ENCODE measurements around the gene PALS2. TPM values are rescaled to one million over a fixed set of nuclear protein-coding genes. Genes with fewer than 3 reads are reported as not detected.

PALS2 gene, protein sequence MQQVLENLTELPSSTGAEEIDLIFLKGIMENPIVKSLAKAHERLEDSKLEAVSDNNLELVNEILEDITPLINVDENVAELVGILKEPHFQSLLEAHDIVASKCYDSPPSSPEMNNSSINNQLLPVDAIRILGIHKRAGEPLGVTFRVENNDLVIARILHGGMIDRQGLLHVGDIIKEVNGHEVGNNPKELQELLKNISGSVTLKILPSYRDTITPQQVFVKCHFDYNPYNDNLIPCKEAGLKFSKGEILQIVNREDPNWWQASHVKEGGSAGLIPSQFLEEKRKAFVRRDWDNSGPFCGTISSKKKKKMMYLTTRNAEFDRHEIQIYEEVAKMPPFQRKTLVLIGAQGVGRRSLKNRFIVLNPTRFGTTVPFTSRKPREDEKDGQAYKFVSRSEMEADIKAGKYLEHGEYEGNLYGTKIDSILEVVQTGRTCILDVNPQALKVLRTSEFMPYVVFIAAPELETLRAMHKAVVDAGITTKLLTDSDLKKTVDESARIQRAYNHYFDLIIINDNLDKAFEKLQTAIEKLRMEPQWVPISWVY
- total RNA-seq: 21.2 TPM

DNA sequence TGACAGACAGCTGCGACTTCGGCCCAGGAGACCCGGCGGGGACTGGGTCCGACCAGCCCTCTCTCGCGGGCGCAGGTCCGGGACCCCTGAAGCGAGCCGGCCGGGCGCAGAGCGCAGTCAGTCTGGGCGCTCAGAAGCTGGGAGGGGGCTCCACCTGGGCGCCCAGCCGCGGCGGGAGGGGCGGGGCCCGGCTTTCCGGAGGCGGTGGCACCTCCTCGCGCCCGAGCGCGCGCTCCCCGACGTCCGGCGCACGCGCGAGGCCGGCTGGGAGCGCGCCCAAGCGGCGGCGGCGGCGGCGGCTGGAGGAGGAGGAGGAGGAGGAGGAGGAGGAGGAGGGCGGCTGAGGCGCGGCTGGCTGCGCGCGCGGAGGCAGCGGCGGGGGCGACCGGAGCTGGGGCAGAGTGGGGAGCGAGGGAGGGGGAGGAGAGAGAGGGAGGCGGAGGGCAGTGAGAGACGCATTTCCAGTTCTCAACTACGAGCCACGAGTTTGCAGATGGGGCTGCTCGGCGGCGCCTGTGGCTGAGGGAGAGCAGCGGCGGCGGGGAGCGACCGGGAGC is at the start of gene PALS2:
Gene PALS2, plus strand, starts transcription at position 456 of the 557 bp plus-strand sequence. CDS start 50,216 bp downstream, outside the sequence.
- DNase-seq: no peak

DNA sequence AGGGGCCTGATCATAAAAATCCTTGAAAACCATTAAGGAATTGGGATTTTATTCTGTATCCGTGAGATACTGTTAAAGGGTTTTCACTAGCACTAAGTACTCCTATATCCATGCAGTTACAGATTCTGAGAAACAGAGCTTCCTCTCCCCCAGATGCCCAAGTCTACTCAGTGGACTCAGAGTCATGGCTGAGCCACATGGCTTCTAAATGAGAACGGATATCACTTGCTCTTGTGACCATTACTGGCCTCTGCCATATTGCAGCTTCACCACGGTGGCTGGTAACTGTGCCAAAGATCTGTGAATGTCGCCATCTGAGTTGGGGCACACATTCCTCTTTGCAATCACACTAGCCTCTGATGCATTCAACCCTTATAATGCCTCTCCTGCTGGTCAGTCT is 42.0 kb upstream of the PALS2 start:
- no peak for DNase-seq

DNA sequence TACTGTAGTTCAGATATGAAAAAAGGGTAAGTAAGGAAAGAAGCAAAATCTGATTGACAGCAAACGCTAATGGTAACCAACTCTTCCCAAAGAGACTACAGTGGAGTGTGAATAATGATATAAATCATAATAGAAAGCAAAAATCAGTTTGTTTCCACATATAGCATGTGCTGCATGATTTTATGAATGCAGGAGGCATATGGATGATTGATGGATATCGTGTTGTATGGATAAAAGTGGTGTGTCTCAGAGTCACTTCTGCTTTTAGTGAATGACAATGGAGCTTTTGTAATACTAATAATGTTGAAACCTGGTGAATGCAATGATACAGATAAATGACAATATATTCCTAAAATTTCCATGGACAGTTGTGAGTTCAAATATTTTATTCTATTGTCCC is 36.6 kb upstream of the PALS2 start:
- DNase-seq: no peak

DNA sequence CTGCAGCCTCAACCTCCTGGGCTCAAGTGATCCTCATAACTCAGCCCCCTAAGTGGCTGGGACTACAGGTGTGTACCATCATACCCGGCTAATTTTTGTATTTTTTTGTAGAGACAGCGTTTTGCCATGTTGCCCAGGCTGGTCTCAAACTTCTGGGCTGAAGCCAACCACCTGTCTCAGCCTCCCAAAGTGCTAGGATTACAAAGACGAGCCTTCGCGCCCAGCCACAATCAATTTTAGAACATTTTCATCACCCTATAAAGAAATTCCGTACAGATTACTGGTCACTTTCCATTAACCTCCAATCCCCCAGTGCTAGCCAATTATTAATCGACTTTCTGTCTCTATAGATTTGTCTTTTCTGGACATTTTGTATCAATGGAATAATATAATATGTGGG is 32.3 kb upstream of the PALS2 start:
- no peak for DNase-seq

DNA sequence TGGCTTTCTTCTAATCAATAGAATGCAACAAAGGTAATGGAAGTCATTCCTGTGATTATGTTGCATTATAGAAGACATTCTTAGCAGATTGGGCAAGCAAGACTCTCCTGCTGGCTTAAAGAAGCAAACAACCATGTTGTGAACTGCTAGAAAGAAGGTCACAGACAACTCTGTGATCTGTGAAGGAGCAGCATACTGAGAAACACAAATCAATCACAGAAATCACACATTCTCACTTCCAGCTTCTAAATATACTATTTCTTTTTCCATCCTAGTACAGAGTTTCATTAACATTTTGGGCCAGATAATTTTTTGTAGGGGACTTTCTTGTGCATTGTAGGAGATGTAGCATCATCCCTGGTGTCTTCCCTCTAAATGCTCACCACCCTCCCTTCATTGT is 28.0 kb upstream of the PALS2 start:
- no peak for DNase-seq

DNA sequence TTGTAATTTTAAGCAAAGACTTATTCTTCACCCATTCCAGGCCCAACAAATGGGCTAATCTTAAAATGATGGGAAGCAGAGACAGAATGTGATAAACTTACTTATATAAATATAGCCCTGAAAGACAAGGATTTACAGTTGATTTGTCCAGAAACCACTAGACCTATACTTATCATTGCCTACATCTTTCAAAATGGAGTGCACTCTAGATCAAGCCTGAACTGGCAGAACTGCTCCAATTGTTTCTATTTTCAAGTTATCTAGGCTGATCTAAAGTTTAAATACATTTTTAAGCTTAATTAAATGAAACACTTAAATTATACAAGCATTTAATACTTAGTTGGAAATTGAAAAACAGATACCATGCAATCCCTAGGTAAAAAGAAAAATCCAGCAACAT is 24.9 kb upstream of the PALS2 start:
- no peak for DNase-seq

DNA sequence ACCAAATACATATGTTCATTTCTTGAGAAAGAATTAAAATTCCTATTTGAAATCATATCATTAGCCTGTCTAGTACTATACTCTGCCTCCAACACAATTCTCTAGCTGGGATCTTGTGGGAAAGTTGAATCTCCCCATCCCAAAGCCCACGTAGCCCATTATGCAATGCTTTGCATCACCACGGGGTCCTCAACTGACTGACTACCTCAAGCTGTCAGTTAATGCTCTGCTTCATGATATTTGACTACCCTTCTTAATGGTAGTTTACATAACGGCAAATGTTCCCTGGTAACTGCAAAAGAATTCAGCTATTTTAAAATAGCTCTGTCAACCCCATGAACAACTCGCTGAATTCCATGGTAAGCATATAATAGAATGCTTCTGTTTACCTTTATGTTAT is 23.3 kb upstream of the PALS2 start:
- no peak for DNase-seq

DNA sequence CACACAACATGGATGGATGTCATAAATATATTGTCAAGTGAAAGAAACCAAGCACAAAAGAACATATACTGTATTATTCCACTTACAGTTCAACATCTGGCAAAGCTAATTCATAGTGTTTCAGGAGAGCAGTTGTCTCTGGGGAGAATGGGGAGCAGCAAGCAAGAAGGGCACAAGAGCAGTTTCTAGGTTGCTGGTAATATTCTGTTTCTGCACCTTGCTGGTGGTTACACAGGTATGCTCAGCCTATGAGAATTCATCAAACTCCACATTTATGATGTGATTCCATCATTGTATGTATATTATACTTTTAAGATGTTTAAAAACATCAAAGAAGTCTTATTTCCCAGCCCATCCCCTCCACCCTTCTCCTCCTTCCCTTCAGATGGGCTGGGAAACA is 18.1 kb upstream of the PALS2 start:
- DNase-seq: no peak

DNA sequence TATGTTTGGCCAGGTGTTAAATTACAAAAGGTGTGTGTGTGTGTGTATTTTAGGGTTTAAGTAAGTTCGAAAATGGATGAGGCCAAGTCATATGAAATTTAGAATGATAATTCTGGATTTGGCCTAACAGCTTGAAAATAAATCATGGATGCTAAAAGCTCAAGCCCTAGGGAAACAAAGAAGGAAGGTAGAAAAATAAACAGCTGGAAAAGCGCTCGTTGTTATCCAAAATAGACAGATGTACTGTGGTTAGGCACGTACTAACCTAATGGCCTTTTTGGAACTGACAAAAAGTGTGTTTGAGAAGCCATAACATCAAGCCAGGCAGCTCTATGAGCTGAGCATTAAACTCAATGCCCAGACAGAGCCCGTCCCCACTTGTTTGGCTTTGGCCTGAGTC is 17.5 kb upstream of the PALS2 start:
- DNase-seq: no peak

DNA sequence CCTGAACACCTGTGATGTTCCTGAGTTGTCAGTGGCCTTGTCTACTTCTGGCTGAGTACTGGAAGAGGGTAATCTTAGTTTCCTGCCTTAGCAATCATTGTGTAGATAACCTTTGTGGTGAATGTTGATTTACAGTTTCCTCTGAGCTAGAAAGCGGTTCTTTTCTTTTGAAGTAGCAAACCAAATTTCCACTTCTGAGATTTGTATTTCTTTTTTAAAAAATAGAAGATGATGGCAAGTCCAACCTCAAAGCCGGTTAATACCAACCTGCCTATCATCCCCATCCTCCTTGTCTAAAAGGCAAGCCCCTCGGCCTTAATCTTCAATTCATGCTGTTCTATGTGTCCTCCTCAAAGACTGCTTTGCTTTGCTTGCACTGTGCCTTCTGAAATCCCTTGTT is 12.5 kb upstream of the PALS2 start:
- DNase-seq: no peak

DNA sequence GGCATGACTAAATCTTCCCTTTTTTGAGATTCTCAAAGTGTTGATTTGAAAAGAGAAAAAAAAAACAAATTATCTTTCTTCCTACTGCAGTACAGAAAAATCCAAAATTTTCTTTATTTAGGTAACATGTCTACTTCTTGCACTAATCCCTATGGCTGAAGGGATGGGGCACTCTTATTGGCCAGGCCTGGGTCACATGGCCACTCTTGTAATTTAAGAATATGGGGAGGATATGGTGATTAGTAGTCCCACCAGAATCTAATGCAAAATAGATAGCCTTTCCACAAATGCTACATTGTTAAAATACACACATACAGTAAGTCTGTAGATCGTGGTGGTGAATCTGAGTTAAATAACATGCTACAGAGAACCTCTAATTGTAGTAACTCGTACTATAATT is 7.0 kb upstream of the PALS2 start:
- DNase-seq: no peak

DNA sequence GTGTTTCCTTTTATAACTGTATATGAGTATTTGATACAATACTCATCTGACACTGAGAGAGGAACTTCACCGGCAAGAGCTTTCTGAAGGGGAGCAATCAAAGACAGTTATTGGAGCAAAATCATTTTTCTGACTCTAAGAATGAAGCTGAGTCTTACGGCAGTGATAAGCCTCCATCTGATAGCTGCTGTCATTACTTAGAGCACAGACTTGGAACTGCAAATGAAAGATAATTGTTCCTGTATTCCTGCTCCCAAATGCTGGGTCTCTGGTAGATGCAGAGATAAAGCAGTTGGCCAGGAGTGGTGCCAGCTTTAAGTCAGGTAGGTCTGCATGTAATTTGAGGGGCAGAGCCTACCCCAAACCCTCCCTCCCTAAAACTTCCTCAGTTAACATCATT is 2.3 kb upstream of the PALS2 start:
- DNase-seq: no peak

DNA sequence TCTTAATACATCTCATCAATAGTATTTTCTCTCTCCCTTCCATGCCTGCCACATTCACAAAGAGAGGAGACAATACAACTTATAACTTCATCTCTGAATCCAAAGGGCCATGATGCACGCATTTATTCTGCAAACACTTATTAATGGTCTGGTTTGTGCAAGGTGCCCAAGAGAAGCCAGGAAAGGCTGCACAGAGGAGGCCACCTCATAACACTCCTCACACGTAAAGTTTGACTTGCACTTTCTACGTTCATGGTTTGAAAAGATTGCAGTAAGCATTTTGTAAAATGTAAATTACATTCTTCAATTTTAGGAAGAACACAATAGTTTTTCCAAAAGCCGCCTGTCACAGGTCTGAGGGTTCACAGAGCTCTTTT is 1.2 kb upstream of the PALS2 start:
- DNase-seq: no peak

DNA sequence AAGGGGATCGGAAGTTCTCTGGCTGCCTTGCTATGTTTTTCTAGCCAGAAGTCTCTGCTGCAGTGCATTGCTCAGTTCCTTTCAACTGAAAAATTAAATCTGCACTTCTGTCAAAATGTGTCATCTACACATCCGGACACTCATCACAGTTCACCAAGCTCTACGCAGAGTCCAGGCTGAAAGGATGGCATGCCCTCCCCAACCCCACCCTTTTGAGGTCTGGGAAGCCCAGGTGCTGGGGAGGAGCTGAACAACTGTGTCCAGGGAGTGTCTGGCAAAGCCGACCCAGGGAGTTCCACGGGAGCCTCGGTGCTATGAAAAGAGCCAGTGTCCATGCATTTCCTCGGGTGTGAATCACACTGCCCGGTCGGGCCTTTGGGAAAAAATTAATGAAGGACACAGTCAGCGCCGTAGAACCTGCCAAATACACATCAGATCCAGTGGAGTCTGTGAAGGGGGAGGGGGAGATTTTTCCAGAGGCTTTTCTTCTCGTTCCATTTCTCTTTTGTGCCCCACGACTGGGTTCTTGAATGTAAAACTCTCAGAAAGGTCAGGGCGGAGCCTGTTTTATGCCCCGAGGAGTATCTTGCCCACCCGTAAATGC is 757 bp upstream of the PALS2 start:
- no peak for DNase-seq

DNA sequence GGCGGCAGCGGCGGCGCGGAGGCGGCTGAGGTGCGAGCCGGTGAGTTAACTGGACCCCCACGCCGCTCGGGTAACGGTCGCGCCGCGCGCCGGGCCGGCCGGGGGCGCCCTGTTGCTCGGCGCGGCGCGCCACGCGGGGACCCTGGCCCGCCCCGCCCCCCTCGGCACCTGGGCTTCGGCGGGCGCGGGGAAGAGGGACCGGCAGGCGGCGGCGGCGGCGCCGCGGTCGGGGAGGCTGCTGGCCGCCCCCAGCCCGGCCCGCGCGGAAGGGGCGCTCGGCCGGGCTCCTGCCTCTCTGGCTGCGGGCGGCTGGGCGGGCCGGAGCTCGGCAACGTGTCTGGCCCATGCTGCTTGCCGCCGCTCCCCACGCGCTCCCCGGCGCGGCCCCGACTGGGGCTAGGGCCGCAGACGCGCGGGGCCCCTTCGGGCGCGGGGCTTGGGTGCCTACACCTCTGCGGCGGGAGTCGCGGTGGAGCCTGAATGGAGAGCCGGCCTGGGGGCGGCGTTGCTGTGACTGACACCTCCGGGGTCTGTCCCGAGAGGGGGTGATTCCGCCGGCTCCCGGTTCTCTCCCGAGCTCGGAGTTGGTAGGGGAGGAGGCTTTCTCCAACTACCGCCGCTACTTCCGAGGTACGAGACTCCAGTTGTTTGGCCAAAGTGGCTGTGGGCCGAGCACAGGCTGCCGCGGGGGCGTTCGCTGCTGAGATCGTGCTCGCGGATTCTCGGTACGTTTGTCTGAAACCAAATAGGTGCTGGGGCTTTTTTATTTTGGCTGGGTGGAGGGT is 494 bp downstream of the PALS2 start:
- no peak for DNase-seq

DNA sequence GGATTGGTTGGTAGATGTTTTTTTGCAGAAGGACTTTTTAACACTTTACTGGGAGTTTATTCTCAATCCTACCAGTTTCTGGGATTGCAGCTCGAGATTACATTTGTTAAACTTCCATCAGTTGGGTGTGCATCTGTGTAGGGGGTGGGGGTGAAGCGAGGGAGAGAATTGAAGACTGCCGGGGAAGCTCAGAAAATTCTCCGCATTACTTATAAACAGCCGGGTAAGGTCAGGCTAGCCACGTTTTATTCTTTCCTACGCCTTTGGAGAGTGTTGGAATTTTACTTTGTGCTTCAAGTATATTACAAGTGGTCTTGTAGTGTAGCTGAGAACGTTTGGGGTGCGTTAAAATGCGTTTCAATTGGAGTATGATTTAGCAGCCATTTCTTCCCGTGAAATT is 1.1 kb downstream of the PALS2 start:
- no peak for DNase-seq

DNA sequence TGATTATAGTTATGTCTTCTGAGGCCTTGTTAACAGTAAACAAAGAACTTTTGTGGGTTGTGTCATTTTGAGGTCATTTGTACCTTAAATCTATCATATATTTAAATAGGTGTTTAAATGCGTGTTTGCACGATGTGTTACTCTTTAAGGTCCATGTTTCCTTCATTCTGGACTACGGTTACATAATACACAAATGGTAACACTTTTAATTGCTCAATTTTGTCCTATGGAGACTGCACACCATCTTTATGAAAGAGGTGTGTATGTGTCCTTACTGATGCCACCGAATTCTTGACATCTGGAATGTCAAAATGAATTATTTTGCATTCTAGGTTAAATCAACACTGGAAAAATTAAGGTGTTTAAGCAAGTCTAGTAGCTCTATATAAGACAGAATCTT is 1.7 kb downstream of the PALS2 start:
- no peak for DNase-seq

DNA sequence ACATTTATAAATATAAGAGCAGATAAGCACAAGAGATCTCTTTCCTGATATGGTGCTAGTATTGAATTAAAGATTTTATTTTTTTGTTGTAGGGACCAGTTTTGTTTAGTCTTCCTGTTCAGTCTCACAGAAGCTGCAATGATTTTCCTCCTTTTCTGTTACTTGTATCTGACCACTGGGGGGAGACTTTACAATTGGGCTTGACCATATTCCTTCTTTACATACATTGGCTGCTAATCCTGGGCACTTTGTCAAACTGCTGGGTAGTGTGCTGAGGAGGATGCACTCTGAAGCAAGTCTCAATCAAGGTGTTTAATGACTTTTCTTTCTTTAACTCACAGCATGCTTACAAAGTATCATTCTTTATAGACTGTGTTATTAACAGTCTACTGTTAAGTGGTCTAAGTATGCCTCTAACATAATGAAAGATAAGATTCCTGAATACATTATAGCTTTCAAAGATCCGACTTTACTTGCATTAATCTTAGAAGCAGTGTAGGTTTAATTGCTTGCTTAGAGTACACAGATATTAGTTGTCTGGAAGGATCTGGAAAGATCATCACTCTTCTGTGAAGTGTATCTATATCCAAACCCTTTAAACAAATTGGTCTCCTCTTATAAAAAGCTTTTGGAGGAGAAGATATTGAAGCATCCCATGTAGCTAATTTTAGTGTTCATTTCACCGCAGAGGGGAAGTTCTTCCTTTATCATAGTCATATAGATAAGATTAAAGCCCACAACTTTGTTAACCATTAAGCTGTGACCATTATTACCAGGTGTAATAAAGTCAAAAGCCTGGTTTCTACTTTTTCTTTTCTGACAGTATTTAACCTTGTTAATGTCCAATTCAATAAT is 3.1 kb downstream of the PALS2 start:
- DNase-seq: peak; percentile 49

DNA sequence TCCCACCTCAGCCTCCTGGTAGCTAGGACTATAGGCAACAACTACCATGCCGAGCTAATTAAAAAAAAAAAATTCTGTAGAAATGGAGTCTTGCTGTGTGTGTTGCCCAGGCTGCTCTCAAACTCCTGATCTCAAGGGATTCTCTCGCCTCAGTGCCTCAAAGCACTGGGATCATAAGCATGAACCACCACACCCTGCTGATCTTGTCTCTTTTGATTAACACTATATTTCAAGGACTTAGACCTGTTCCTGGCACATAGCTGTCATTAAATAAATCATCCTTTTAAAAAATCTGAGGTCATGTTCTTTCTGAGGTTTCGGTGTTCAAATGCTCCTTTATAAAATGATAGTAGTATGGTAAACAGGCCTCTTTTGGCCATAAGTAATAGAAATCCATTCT is 4.8 kb downstream of the PALS2 start:
- DNase-seq: no peak

DNA sequence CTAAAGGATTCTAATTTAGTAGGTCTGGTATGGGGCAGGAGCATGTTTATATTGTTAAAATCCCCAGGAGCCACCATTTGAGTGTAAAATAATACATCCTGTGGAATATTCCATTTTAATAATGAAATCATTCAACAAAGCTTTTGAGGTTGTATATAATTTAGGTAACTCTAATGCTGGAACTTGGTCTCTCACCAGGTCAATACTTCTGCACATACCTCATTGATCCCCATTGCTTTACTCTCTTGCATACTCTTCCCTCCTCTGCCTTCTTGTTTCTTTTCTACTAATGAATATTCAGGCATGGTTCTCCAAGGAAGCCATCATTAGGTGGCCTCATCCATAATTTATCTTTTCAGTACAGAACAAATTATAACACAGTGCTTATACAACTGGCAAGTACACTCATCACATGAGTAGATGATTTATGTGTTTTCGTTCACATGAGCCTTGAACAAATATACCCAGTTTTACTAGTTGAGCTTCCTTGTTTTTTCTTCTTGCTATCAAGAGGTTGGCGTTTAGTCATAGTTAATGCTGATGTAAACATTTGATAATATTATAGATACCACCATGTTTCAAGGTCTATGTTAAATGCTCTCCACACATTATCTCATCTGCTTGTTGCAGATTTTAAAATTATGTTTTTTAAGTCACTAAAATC is 7.2 kb downstream of the PALS2 start:
- DNase-seq: no peak

DNA sequence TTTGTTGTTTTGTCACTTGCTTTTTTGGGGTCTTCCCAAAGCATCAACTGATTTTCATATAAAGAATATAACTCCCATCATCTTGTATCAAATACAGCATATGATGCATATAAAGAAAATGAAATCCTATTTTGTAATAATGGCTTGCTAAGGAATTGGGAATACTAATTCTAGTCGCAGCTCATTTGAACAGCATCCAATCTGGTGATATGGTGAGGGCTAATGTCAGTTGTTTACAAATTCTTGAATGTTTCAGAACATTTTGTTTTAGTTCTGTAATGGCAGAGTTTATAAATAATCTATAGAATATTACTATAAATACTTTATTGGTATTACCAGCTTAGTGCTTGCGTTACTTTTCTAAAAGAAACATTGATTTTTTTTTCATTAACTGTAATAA is 8.9 kb downstream of the PALS2 start:
- DNase-seq: no peak

All from skin of body (tissue), 2 donors.